Heart left ventricle (tissue), 13 donors: Measurements from ENCODE around the gene MEF2B.
"Not testable (repeated sequence)": the region's sequence is repeated elsewhere in the genome, so short reads cannot be mapped to it uniquely, and the experiment has no call there.

Experiments used
- POLR2A ChIP-seq, 2 donors: fragments of 450-650 bp; IDR thresholded peaks; one replicate each; pipeline ENCODE4 v1.6.1; 2017; ENCODE audit warnings: antibody characterized with exemption in 2 of 2, mild to moderate bottlenecking in 2 of 2, moderate library complexity in 2 of 2
- TF ChIP-seq, protein P1 (sequence below), 12 donors: fragments of 200-600 bp; sonication (generic) in 4 of 12; IDR thresholded peaks; one replicate each; pipeline versions ENCODE4 v1.5.0 to v1.8.0; 2018 to 2022; ENCODE audit warnings: antibody characterized with exemption in 12 of 12, mild to moderate bottlenecking in 5 of 12
- donor health status: ischemic (EF 13 %, LVEDD 7.1; RV severe dilation, severe dysfunction).
- donor health status: DM: no; HTN: yes; CAD: no.
- donor health status: DM: no; HTN: no; CAD: no.
- donor health status: ischemic (EF 25% LVEDD 6.9; RV normal size, moderate dysfunction).
- donor health status: ischemic (EF 25% LVEDD 5.7; RV mildly dilated, moderate dysfunction).
- donor health status: ischemic (EF 35%, LVEDD 5.7; RV mildly dilated, moderate dysfunction).
- donor health status: nonischemic (EF 11% LVEDD 7.7; RV severe dilation, severe dysfunction).
- donor health status: DM: yes; HTN: yes; CAD: no.
- donor health status: PGD.
- donor health status: ischemic (EF 29% LVEDD 5.4; RV normal size, mild dysfunction).
- donor health status: nonischemic (EF 23%, LVEDD 6.1; RV moderate dilation, normal function).

GRCh38 chr19:19135713-19136112 lies 34.4 kb downstream of the MEF2B start:
- TF ChIP-seq, protein P1, sequence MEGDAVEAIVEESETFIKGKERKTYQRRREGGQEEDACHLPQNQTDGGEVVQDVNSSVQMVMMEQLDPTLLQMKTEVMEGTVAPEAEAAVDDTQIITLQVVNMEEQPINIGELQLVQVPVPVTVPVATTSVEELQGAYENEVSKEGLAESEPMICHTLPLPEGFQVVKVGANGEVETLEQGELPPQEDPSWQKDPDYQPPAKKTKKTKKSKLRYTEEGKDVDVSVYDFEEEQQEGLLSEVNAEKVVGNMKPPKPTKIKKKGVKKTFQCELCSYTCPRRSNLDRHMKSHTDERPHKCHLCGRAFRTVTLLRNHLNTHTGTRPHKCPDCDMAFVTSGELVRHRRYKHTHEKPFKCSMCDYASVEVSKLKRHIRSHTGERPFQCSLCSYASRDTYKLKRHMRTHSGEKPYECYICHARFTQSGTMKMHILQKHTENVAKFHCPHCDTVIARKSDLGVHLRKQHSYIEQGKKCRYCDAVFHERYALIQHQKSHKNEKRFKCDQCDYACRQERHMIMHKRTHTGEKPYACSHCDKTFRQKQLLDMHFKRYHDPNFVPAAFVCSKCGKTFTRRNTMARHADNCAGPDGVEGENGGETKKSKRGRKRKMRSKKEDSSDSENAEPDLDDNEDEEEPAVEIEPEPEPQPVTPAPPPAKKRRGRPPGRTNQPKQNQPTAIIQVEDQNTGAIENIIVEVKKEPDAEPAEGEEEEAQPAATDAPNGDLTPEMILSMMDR (IDR thresholded peaks at IDR 0.05) = not testable (repeated sequence)
- not testable (repeated sequence) for TF ChIP-seq POLR2A (IDR thresholded peaks at IDR 0.05)
